Kidney glomerular epithelial cell (primary cell): ENCODE results near the gene ATXN7.

Source experiments
- DNase-seq: peaks from one replicate; lab custom pipeline; 2025; lab: John Stamatoyannopoulos, UW

Gene ATXN7, protein sequence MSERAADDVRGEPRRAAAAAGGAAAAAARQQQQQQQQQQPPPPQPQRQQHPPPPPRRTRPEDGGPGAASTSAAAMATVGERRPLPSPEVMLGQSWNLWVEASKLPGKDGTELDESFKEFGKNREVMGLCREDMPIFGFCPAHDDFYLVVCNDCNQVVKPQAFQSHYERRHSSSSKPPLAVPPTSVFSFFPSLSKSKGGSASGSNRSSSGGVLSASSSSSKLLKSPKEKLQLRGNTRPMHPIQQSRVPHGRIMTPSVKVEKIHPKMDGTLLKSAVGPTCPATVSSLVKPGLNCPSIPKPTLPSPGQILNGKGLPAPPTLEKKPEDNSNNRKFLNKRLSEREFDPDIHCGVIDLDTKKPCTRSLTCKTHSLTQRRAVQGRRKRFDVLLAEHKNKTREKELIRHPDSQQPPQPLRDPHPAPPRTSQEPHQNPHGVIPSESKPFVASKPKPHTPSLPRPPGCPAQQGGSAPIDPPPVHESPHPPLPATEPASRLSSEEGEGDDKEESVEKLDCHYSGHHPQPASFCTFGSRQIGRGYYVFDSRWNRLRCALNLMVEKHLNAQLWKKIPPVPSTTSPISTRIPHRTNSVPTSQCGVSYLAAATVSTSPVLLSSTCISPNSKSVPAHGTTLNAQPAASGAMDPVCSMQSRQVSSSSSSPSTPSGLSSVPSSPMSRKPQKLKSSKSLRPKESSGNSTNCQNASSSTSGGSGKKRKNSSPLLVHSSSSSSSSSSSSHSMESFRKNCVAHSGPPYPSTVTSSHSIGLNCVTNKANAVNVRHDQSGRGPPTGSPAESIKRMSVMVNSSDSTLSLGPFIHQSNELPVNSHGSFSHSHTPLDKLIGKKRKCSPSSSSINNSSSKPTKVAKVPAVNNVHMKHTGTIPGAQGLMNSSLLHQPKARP

DNA sequence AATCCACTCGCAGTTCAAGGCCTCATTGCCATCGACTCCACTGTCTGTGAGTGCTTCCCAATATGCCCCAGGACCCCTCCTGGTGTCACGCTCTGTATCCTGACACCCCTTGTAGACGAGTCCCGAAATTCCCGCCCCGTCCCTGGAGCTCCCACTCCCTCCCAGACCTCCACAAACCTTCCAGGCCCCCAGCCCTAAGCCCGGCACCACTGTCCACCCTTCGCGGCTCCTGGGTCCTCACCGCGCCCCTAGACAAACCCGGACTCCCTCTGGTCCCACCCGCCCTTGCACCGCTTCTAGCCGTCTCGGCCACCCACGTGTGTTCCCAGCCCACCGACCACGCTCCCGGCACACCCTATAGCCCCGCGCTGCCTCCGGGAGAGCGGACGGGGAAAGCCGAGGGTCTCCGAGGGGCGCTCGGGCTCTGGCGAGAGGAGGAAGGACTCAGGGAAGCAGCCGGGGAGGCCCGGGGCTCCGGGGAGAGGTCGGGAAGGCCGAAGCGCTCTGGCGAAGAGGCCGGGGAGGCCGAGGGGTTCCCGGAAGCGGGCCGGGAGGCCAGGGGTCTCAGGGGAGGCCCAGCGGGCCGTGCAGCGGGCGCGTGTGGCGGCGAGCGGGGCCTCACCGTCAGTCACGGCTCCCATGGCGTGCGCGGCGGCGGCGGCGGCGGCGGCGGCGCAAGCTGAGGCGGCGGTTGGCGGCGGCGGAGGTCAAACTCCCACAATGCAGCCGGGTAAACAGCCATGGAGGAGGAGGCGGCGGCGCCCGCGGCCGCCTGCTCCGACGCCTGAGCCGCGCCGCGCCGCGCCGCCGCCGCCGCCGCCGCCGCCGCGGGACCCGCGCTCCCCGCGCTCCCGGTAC is at the start of gene ATXN7, which contains the start of gene THOC7:
TSS of gene ATXN7 (plus strand) at position 718 of the 858 bp plus-strand sequence. CDS start 48,732 bp downstream, outside the sequence.
TSS of gene THOC7 (minus strand) at position 656 of the 858 bp plus-strand sequence. CDS start at position 641, 15 bp downstream.
- DNase-seq = no peak

DNA sequence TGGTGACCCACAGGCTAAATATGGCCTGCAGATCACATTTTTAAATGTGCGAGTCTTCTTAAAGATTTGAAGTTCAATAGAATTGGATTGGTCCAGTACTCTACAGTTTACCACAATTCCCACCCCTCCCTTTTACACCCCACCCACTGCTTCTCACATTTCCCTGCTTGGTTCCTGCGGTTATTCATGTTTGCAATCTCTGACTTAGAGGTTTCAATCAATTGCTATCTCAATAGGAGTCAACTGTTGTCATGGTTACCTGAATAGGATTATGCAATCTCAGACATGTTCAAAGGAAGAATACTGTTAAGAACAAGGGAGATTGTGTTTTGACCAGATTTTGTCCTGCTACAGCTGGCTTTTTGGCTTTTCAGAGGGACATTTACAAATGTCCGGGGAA is 49.4 kb upstream of the ATXN7 start:
- no peak for DNase-seq

DNA sequence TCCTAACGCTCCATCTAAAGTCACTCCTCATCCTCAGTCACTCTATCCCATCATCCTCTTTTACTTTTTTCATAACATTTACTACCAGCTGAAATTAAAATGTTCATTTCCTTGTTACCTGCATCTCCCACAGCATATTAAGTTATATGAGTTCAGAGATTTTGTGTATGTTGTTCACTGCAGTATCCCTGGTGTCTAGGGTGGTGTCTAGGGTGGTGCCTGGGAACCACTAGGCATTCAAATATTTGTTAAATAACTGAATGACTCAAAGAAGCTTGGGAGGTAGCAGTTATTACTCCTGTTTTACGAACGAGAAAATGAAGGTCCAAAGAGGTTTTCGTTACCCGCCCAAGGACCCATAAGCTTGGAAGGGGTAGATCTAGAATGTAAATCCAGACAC is 46.4 kb upstream of the ATXN7 start:
- no peak for DNase-seq

DNA sequence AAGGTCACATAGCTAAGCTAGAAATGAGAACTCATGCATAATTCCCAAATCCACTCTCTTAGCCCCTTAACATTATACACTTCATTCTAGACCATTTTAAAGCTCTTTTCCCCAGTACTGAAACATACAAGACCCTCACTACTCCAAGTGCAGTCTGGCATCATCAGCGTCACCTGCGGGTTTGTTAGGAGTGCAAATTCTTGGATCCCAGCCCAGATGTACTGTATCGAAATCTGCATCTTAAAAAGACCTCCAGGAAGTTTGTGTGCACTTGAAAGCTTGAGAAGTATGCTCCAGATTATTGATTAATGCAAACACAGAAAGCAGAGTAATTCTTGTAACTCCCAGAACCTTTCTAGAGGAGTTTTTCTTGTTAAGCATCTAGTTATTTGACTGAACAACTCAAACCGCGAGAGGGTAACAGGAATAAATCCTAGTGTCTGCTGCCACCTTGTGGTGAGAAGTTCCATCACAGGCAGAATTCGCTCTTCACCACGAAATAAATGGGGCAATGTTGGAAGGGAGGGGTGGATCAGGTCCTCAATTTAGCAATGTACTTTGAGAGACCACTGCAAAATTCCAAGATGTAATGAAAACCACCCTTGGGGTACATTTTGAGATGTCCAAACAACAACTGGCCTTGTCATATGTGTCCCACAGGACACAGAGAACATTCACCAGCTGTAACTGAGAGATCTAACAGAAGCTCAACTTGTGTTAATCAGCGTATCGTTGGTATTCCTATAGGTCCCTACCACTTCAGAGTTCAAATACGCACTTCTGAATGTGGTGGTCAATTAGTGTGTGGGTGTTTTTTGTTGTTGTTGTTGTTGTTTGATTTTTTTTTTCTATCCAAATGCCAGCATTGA is 45.2 kb upstream of the ATXN7 start:
- peak; percentile 65 for DNase-seq

DNA sequence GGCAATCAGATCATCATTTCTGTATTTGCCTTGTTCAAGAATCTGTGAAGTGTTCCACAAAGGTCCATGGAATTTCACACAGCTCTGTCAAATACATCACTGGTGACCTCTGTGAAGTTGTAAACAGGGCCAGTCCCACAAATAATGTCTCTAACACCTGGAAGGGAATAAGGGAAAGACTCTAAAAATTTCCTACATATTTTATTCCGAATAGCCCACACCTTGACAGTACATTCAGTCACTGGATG is 44.6 kb upstream of the ATXN7 start, which contains the start of gene C3orf49:
TSS of gene C3orf49 (plus strand) at position 149 of the 248 bp plus-strand sequence. CDS start 173 bp downstream, outside the sequence.
- no peak for DNase-seq

DNA sequence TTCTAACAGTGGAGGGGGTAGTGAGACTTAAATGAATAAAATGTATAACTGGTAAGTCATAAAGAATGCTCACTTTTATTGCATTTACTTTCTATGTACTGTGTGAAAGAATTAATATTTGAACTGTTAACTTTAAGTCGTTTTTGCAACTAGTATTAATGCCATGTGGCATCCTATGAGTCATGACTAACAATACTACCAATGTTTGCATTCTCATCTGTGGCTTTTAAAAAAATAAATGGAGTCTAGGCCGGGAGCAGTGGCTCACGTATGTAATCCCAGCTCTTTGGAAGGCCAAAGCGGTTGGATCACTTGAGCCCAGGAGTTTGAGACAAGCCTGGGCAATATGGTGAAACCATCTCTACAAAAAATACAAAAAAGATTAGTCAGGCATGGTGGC is 39.4 kb upstream of the ATXN7 start:
- no peak for DNase-seq

DNA sequence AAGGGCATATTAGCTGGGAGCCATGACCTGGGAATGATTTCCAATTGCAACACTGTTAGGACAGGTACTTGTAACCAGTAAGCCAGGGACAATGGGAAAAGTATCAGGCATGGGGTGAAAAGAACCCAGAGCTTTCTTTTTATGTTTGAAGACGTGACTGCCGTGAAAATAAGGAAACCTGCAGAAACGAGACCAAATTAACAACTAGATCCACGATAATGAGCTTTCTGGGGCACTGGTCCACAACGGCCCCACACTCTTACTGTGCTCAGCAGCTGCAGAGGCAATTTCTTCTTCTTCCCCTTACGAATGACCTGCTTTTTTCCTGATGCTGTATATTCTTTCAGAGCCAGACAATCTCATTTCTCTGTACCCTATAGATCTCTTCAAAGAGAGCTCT is 33.1 kb upstream of the ATXN7 start:
- no peak for DNase-seq

DNA sequence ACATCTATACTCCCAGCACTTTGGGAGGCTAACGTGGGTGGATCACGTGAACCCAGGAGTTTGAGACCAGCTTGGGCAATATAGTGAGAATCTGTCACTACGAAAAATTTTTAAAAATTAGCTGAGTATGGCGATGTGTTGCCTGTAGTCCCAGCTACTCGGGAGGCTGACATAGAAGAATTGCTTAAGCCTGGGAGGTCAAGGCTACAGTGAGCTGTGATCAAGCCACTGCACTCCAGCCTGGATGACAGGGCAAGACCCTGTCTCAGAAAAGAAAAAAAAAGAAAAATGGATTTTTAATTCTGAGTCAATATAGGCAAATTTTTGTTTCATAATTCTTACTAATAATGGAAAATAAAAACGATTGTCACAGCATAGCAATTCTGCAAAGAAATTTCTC is 31.3 kb upstream of the ATXN7 start:
- DNase-seq = no peak

DNA sequence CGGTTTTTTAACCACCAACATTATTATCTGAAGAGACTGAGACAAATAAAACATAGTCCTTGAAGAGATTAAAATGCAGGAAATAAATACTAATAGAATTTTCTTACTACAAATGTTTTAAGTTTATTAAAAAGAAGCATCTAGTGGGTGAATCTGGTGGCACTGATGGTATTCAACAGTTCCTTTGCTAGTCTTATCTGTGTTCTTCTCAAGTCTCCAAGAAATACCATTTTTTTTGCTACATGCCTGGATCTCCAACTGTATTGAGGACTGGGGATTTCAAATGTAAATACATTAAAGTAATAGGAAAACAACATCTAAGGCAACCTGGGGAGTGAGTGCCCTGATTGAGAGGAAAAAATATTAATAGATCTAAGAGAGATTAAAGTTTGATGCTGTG is 22.0 kb upstream of the ATXN7 start:
- no peak for DNase-seq

DNA sequence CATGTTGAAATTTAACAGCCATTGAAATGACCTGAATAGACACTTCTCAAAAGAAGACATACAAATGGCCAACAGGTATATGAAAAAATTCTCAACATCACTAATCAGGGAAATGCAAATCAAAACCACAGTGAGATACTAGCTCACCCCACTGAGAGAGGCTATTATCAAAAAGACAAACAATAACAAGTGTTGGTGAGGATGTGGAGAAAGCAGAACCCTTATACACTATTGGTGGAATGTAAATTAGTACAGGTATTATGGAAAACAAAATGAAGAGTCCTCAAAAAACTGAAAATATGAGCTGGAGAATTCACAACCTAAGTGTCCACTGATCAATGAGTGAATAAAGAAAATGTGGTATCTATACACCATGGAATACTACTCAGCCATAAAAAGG is 21.5 kb upstream of the ATXN7 start:
- DNase-seq = no peak

DNA sequence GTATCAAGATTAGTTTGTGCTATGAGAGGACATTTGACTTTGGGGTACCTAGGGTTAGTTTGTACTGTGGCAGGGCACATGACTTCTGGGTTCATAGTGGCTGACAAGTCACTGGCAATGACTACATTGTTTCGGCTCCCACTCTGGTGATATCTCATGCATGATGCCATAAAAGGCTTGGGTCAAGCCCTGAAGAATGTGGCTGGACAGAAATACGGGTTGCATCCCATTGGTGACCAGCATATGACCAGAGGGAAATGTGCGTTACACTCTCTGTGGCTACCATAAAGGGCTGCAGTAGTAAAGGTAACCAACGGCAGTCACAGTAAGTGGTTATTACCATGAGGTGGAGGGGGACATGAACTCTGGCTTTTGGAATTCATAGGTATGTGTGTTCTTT is 18.5 kb upstream of the ATXN7 start:
- DNase-seq = no peak

DNA sequence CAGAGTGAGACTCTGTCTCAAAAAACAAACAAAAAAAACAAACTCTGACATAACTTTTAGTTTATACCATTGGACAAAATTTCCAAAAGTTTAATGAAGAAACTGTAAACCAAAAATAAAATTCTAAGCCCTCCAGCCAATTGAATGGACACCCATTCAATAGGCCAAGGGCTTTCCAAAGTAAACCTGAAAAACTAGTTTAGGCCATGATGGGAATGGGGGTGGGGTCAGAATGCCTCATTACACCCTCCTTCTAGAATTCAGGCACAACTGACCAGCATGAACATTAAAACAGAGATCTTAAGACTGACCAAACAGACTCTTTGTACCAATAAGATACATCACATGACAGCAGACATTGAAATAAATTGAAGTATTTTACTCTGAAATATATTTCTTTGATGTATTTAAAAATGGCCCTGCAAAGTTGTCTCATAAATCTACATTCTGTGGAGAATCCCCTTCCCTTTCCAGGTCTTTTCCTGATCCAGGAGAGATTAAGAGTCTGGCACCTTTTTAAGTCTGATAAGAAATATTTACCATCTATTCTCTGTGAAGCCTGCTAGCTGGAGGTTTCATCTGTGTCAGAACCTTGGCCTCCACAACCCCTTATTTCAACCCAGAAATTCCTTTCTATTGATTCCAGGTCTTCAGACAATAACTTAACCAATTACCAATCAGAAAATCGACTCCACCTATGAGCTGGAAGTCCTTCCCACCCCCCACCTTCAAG is 15.8 kb upstream of the ATXN7 start:
- DNase-seq = no peak

DNA sequence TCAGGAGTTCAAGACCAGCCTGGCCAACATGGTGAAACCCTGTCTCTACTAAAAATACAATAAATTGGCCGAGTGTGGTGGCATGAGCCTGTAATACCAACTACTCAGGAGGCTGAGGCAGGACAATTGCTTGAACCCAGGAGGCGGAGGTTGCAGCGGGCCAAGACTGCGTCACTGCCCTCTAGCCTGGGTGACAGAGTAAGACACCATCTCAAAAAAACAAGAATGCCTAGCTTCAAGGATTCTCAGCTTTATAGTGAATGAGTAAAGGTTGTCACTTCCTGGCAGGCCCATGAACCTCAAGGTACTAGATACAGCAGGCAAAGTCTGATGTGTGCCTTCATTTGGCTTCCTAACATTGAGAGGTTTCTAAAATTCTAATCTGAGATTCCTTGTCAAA is 14.5 kb upstream of the ATXN7 start:
- no peak for DNase-seq

DNA sequence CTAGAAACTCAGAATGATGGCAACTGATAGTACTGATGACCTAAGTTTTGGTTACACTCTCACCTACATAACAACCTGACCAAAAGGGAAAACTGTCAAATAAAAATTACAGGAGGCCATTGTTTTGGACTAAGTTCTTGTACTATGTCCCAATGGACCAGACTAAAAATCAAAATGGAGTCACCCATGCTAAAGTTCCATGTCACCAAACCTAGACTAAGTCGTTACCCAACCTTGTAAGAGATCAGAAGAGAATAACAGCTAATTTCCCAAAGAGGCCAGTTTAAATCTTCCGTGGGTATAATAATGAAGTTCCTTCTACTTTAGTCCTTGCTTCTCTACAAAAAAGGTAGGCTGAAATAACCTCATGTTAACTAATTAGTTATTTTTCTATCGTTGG is 12.4 kb upstream of the ATXN7 start:
- DNase-seq = no peak

DNA sequence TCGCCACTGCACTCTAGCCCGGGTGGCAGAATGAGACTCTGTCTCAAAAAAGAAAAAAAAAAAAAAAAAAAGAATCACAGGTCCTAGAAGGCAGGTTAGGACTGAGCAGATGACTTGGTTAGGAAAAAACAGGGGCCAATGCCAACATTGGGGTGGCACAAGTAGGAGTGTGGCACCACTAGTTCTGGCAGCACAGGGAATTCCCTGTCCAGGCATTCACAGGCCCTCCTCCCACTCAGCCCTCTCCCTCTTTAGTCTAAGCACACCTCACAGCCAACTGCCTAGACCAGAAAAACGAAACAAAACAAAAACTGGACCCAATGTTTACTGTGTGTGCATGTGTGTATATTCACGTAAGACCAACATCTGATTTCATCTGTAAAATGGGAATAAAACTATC is 10.6 kb upstream of the ATXN7 start:
- no peak for DNase-seq

DNA sequence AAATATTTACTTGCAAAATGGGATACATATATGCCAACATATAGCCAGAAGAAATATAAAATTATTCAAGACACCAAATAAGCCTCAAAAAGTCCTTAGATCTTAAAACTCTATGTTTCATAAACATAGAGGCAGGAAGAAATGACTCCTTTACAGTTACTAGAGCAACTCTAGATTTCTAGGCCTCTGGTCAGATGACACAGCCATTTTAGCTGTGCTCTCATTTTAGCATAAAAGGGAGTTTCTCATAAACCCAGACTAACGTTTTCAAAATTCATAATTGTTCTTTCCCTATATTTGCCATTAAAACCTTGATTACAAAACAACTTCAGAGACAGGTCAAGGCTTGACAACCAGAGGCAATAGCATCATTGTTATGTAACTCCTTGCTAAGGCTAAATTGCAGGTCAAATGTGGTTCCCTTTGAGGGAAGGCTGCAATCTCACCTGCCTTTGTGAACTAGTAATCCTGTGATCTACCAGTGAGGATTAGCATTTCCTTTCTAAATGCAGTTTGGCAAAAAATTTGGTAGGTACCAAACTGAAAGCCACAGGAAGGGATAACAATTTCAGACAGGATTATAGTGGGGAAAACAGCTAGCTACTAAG is 8.2 kb upstream of the ATXN7 start:
- no peak for DNase-seq

DNA sequence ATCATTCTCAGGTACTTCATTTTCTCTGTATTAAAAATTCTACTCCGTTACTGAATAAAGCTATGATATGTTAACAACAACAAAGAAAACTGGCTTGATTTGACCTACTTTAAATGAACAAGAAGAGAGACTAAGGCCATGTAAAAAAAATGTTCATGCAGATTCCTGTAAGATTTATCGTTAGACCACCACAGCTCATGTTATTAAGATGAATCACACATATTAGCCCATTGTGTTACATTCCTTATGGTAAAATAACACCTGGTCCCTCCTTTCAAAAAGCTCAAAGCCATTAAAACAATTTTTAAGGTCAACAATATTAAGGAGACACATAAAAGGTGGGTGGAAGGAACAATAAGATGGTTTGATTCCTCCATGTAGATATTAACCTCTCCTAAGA is 6.4 kb upstream of the ATXN7 start:
- peak; percentile 53 for DNase-seq

DNA sequence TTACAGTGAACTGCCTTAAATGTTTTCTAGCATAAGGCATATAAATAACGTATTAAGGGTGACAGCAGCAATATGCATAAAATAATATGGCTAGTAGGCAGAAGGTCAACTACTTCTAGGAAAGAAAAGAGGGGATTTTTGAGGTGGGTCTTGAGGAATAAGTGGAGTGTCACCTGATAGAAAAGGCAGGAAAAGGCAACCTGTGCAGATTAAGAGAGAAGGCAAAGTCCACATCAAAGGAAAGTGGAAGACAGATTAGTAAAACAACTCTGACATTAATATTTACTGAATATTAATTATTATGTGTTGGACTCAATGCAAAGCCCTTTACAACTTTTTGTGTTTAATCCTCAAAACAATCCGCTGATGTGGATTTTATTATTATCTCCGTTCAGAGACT is 2.9 kb upstream of the ATXN7 start:
- DNase-seq = no peak

DNA sequence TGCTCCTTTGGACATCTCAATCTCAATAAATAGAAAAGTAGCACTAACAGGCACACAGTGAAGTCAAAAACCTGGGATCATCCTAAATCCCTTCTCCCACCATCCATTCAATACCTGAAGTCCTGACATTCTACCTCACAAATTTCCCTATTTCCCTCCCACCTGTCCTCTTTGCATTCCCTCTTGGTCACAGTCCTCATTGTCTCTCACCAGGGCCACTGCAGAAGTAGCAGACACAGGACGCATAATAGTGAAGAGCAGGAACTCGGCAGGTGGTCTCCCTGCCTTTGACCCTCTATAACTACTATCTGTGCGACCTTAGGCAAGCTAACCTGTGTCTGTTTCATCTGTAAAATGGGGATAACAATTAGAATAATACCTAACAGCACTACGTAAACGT is 2.4 kb upstream of the ATXN7 start:
- DNase-seq = no peak

DNA sequence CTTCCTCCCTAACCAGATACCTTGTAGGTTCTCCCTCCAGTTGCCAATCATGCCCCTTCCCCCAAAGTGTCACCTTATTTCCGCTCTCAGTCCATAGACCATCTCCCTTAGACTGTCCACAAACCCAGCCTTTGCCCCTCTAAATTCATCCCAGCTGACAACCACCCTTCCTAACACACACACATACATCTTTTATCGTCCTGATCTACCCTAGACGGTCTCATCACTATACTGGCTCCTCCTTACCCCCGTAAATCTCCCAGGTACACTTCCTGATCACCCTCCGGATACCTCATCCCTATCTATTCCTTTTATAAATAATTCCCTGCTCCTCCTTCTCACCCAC is 890 bp upstream of the ATXN7 start:
- DNase-seq = peak; percentile 5
